HG03064 (cell line): ENCODE measurements around the gene KIAA1671.
"Not testable (repeated sequence)": the region's sequence is repeated elsewhere in the genome, so short reads cannot be mapped to it uniquely, and the experiment has no call there.

ENCODE experiments used
- ATAC-seq: cut with Tn5 transposase; IDR thresholded peaks from one replicate; pipeline ENCODE4 v1.9.1; 2021; ENCODE audit warnings: low read depth; ENCODE audit not compliant: unreplicated experiment

The KIAA1671 gene

GRCh38 chr22:25183949-25184619, 231.6 kb downstream of the KIAA1671 start:
- no peak for ATAC-seq

GRCh38 chr22:25186140-25186539, 233.6 kb downstream of the KIAA1671 start:
- no peak for ATAC-seq

DNA sequence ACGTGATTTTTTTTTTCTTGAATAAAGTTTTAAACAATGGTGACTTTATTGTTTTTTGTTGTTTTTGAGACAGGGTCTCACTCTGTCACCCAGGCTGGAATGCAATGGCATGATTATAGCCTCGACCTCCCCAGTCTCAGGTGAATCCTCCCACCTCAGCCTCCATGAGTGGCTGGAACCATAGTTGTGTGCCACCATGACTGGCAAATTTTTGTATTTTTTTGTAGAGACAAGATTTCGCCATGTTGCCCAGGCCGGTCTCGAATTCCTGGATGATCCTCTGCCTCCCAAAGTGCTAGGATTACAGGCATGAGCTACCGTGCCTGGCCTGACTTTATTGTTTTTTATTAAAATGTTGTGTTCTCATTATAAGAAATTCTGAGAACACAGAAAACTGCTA, 235.0 kb downstream of the KIAA1671 start:
- no peak for ATAC-seq

- no peak for ATAC-seq
These were observed 239.9 kb downstream of the KIAA1671 start for GRCh38 chr22:25192406-25192805.

DNA sequence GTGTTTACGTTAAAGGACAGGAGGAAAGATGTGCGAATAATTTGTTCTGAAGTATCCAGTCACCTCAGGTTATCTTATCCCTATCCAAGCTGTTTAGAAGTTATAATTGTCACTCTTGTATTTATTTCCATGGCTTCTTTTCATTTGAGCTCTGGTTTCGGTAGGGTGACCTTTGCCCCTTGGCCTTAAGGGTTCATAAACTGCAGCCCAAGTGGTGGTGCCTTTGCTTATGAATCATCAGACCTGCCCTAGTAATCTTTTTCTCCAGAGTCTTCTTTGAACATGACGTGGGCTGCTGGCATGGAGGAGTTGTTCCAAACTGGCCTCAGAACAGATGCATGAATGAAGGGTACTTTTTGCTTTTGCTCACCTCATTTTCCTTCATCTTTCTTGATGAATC, 240.6 kb downstream of the KIAA1671 start:
- no peak for ATAC-seq

- ATAC-seq, result no peak
These were observed 241.0 kb downstream of the KIAA1671 start for GRCh38 chr22:25193548-25193947.

DNA sequence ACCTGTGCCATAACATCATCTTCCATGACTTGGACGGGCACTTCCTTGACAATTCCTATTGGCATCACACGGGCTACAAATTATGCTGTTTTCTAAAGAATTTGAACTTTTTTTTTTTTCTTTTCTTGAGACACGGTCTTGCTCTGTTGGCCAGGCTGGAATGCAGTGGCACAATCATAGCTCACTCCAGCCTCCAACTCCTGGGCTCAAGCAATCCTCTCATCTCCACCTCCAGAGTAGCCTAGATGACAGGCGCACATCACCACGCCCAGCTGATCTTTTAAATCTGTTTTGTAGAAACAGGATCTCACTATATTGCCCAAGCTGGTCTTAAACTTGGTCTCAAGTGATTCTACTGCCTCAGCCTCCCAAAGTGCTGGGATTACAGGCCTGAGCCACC, 243.8 kb downstream of the KIAA1671 start:
- ATAC-seq, result no peak

DNA sequence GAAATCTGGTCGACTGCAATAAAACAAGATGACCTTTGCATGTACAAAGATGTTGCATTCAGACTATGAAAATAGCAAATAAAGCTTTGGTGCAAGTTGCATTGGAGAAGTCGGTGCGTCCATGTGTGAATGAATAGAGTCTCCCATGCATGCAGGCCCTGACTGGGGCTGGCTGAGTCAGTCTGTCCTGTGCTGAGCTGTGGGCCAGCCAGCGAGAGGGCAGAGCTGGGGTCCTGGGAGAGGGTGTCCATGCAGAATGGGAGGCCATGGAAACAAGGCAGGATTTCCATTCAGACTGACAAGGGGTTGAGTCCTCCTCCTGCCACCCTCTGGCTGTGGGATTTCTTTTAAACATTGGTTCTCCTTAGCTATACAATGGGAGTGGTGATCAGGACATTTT, 244.8 kb downstream of the KIAA1671 start:
- ATAC-seq, result no peak

- ATAC-seq, result no peak
These were observed 247.4 kb downstream of the KIAA1671 start, which contains the start of gene CRYBB3 for GRCh38 chr22:25199731-25200520. TSS of gene CRYBB3 (plus strand) at chr22:25199858. CDS start at chr22:25201397, 1,539 bp downstream.

DNA sequence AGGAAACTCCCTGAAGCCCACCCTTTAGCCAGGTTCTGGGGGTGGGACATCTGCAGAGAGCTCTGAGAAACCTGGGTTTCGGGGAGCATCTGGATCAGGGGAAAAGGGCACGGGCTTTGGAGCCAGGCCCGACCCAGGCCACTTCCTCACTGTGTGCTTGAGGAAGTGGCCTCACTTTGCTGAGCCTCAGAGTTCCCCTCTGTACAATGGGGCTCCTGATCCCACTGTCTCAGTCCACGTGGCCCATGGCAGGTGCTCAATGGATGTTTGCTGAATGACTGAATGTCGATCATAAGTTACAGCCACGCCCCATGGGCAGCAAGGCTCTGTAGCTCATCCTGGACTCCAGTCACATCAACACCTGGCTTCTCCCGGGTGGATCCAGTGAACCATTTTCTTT, 248.5 kb downstream of the KIAA1671 start:
- ATAC-seq, result no peak

DNA sequence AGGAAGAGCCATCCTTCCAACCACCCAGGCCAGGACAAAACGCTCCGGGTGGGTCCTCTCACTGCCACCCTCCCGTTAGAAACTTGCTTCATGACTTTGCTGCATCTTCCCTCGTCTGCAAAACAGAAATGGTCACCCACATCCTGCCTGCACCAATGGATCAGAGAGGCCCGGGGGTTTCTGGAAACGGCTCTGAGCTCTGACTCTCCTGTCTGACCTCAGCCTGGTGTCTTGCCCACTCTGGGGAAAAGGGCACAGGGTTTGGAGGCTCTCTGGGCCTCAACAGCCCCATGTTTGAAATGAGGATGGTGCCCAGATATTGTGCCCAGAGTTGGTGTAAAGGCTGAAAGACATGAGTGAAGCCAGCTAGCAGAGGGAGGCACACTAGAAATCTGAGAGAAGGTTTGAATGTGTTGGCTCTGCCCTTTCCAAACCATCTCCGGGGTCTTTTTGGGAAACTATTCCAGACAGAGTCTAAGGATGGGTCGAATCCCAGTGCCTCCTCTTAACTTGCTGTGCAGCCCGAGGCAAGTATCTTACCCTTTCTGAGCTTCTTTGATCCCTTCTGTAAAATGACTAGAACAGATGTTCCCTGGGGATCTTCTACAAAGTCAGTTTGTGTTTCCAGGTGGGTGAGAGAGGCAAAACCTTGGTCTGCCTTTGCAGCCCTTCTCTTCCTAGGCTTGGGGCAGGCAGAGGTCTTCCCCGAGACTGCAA, 249.2 kb downstream of the KIAA1671 start:
- no peak for ATAC-seq

GRCh38 chr22:25202290-25202921, 249.9 kb downstream of the KIAA1671 start:
- ATAC-seq, result no peak

- ATAC-seq, result no peak
These were observed 250.6 kb downstream of the KIAA1671 start for GRCh38 chr22:25203082-25203481.

GRCh38 chr22:25204547-25204946, 252.0 kb downstream of the KIAA1671 start:
- ATAC-seq, result not testable (repeated sequence)

DNA sequence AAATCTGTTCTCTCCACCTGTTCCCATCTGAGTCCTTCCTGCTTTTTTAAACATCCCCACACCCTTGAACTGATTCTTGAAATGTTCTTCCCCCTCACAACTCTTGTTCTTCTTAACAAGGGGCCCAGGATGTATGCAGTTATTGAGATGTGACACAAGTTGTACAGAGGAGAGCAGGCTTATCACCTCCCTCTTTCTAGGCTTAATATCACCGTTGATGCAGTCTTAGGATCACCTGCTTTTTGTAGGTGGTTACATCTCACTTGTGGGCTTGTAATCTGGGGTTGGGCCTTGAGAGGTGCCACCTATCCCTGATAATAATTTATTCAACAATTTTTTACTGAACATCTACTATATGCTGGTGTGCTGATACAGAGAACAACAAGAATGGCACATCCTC, 253.3 kb downstream of the KIAA1671 start:
- no peak for ATAC-seq

- ATAC-seq, result no peak
These were observed 254.5 kb downstream of the KIAA1671 start for GRCh38 chr22:25206998-25207397.

DNA sequence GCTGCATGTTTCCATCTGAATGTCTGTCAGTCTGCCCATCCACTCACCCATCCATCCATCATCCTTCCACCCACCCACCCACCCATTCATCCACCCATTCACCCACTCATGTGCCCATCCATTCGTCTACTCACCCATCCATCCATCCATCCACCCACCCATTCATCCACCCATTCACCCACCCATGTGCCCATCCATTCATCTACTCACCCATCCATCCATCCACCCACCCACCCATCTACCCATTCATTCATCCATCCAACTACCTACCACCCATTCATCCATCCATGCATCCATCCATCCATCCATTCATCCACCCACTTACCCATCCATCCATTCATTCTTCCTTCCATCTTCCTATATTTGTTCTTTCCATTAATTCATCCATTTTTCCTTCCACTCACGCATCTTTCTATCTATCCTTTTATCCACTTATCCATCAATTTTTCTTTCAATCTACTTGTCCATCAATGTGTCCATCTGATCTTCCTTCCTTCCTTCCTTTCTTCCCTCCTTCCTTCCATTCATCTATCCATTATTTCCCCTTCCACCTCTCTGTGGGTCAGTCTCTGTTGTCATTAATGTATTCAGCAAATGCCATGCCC, 255.1 kb downstream of the KIAA1671 start:
- no peak for ATAC-seq

GRCh38 chr22:25208328-25208727, 255.8 kb downstream of the KIAA1671 start:
- ATAC-seq, result no peak

- ATAC-seq, result no peak
These were observed 256.4 kb downstream of the KIAA1671 start for GRCh38 chr22:25208743-25209505.

DNA sequence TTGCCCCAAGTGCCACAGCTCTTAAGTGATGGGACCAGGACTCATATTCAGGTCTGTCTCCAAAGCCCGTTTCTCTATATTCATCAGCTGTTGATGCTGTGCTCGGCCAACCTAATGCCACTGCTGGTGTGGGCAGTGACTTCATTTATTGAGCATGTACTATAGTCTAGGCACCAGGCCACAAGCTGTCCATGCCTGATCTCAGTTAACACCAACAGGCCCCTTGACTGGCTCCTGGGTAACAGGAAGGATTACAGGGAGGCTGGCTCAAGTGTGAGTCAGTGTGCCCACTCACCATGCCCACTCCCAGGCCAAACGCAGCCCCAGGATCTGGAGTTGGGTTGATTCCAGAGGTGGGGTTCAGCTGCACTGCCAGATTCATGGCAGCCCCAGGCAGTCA, 258.3 kb downstream of the KIAA1671 start:
- ATAC-seq, result no peak
